GM21360 (cell line): Measurements from ENCODE around the gene FXYD7.

ENCODE experiments used
- ATAC-seq: cut with Tn5 transposase; IDR thresholded peaks from one replicate; pipeline ENCODE4 v1.9.1; 2021; ENCODE audit warnings: mild to moderate bottlenecking, moderate library complexity; ENCODE audit not compliant: unreplicated experiment

The FXYD7 gene

GRCh38 chr19:35109395-35110112, 33.5 kb upstream of the FXYD7 start:
- no peak for ATAC-seq

GRCh38 chr19:35110974-35111373, 32.1 kb upstream of the FXYD7 start:
- ATAC-seq = no peak

- no peak for ATAC-seq
These were observed 29.9 kb upstream of the FXYD7 start for GRCh38 chr19:35112995-35113688.

- no peak for ATAC-seq
These were observed 28.5 kb upstream of the FXYD7 start for GRCh38 chr19:35114353-35115176.

- ATAC-seq = no peak
These were observed 27.7 kb upstream of the FXYD7 start, which contains the start of gene FXYD3 for GRCh38 chr19:35115177-35115951. Gene FXYD3 (plus strand): TSS chr19:35115823. CDS start chr19:35119377, 3,554 bp downstream.

GRCh38 chr19:35116072-35116801, 26.8 kb upstream of the FXYD7 start:
- no peak for ATAC-seq

GRCh38 chr19:35117116-35117515, 25.9 kb upstream of the FXYD7 start:
- ATAC-seq = no peak

- ATAC-seq = no peak
These were observed 25.3 kb upstream of the FXYD7 start for GRCh38 chr19:35117799-35118198.

- ATAC-seq = no peak
These were observed 24.6 kb upstream of the FXYD7 start for GRCh38 chr19:35118268-35119020.

- ATAC-seq = no peak
These were observed 24.0 kb upstream of the FXYD7 start for GRCh38 chr19:35119091-35119490.

- ATAC-seq = no peak
These were observed 23.4 kb upstream of the FXYD7 start for GRCh38 chr19:35119578-35120155.

- no peak for ATAC-seq
These were observed 22.6 kb upstream of the FXYD7 start for GRCh38 chr19:35120492-35120891.

- ATAC-seq = no peak
These were observed 22.2 kb upstream of the FXYD7 start for GRCh38 chr19:35120898-35121297.

GRCh38 chr19:35122687-35123551, 20.1 kb upstream of the FXYD7 start:
- no peak for ATAC-seq

- no peak for ATAC-seq
These were observed 19.5 kb upstream of the FXYD7 start for GRCh38 chr19:35123573-35123972.

- peak; percentile 65 for ATAC-seq
These were observed 18.7 kb upstream of the FXYD7 start for GRCh38 chr19:35124098-35125060.

GRCh38 chr19:35125270-35125717, 17.8 kb upstream of the FXYD7 start:
- no peak for ATAC-seq
